ENCODE results near the gene JAKMIP1. TPM values are rescaled to one million over a fixed set of nuclear protein-coding genes. Genes with fewer than 3 reads are reported as not detected.

Gene JAKMIP1
- total RNA-seq, 1 donor from 2014 or later: not detected

DNA sequence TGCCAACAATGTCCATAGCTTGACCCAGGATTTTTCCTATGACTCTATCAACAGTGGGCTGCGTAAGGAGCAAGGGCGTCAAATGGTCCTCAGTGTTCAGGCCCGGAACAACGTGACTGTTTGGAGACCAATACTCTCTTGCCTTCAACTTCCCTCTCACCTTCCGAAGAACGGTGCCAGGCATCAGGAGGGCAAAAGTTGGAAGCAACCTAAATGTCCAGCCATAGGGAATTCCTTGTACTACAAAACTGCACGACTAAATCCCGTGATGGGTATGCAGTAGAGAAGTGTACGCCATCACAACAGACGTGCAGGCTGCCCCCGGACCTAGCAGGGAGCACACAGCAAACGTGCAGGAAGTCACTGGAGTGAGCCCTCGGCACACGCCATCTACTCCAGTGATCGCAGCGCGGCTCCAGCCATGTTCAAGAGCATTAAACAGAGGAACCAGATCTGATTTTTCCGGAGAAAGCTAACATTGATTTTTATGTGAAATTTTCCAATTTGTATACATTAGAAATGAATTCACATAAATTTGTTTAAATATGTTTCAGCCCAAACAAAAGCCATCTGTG is 79.0 kb downstream of the JAKMIP1 start:
- no peak for DNase-seq (ENCODE audit: low read depth)
- TF ChIP-seq CTCF (conservative IDR thresholded peaks at IDR 0.05; ENCODE audit: low read depth, low read length): no peak
- no peak overlapping the region for H3K4me3 ChIP-seq (ENCODE audit: low read depth, low read length)

GRCh38 chr4:6120361-6120760 is 80.0 kb downstream of the JAKMIP1 start:
- H3K4me3 ChIP-seq (ENCODE audit: low read depth, low read length): no peak overlapping the region
- DNase-seq (ENCODE audit: low read depth): no peak
- no peak for TF ChIP-seq CTCF (conservative IDR thresholded peaks at IDR 0.05; ENCODE audit: low read depth, low read length)

DNA sequence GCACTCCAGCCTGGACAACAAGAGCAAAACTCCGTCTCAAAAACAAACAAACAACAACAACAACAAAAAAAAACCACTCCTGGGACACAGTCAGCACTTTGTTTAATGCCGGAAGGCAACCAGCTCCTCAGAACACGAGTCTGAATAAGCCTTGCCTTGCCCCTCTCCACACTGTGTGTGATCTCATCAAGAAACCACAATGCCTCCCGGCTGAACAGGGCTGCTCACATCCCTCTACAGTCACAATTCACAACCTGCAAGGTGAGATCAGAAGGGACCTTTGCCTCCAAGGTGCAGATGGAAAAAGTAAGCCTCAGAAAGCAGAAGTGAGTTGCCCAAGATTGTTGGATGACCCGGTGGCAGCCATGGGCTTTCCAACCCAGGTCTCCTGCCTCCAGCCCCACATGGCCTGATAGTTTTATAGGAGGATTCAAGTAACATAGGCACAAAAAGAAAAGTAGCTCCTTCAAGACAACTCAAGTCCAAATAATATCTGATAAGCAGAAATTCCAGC is 80.8 kb downstream of the JAKMIP1 start:
- DNase-seq (ENCODE audit: low read depth): no peak
- H3K4me3 ChIP-seq (ENCODE audit: low read depth, low read length): no peak overlapping the region
- no peak for TF ChIP-seq CTCF (conservative IDR thresholded peaks at IDR 0.05; ENCODE audit: low read depth, low read length)

- H3K4me3 ChIP-seq (ENCODE audit: low read depth, low read length): no peak overlapping the region
- DNase-seq (ENCODE audit: low read depth): no peak
- TF ChIP-seq CTCF (conservative IDR thresholded peaks at IDR 0.05; ENCODE audit: low read depth, low read length): no peak
Measured at GRCh38 chr4:6118201-6118600, 82.1 kb downstream of the JAKMIP1 start.

GRCh38 chr4:6116696-6117285 is 83.6 kb downstream of the JAKMIP1 start:
- H3K4me3 ChIP-seq (ENCODE audit: low read depth, low read length): no peak overlapping the region
- no peak for TF ChIP-seq CTCF (conservative IDR thresholded peaks at IDR 0.05; ENCODE audit: low read depth, low read length)
- DNase-seq (ENCODE audit: low read depth): no peak

GRCh38 chr4:6115746-6116586 is 84.4 kb downstream of the JAKMIP1 start:
- TF ChIP-seq CTCF (conservative IDR thresholded peaks at IDR 0.05; ENCODE audit: low read depth, low read length): no peak
- DNase-seq (ENCODE audit: low read depth): no peak
- no peak overlapping the region for H3K4me3 ChIP-seq (ENCODE audit: low read depth, low read length)

Data from epithelial cell of proximal tubule (primary cell).